ENCODE results near the gene UBE2Q1.

Gene UBE2Q1

GRCh38 chr1:154557939-154558719 lies at the start of gene UBE2Q1:
Gene UBE2Q1 (minus strand): TSS chr1:154558662. CDS start chr1:154558553, 109 bp downstream.
- DNase-seq, result no peak

GRCh38 chr1:154607609-154608396 lies 49.3 kb upstream of the UBE2Q1 start, which contains the start of gene ADAR:
Gene ADAR (minus strand): TSS chr1:154608186. CDS start chr1:154608006, 180 bp downstream.
- peak; percentile 56 to 65 for DNase-seq

DNA sequence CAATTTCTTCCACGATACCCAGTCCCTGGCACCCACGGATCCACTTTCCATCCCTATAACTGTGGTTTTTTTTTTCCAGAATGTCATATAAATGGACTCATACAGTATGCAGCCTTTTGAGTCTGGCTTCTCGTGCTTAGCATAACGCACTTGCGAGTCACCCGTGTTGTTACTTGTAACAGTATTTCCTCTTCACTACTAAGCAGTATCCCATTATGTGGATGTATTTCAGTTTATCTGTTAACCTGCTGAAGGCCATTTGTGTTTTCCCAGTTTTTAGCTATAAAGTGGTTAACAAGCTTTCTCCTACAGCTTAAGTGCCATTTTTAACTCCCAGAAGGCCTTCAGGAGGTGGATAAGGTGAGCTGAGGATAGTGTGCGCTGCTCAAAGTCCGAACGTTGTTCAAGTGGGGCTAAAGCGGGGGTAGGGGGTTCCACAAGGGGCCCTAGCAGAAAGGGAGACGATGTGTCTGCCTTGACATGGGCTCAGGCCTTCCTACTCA lies 48.7 kb upstream of the UBE2Q1 start:
- peak in 1 of 2 experiments; percentile 25 for DNase-seq

DNA sequence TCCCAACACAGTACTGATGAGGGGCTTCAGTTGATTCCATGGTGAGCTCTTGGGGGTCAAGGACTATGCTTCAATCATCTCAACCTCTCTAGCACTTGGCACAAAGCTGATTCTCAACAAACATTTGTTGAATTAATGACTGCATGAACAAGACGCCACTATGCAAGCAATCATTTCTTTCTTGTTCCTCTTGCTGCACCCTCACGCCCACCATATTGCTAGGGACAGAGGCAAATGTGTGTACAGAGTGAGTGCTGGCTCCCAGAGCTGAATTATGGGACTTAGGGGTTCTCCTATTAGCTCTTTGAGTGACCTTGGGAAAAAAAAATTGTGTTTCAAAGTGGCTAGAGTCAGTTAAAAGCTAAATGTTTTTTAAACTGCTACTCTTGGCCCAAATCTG lies 47.1 kb upstream of the UBE2Q1 start:
- DNase-seq, result no peak

GRCh38 chr1:154603317-154603716 lies 44.9 kb upstream of the UBE2Q1 start:
- no peak for DNase-seq

DNA sequence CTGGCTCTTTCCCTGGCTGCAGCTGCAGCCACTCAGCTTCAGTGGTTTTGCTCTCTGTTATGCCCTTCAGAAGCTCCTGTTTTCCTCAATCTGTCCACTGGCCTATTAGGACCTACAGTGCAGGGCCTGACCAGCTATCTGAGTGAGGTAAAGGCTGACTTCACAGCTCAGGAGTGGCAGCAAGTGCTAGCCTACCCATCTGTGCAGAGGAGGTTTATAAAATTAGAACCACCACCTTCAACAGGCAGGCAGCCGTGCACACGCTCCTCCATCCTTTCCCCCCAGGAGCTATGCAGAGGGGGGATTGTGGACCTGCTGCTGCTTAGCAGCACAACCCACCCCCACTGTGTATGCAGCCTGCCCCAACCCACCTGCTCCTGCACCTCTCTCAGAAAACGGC lies 41.2 kb upstream of the UBE2Q1 start:
- no peak for DNase-seq

DNA sequence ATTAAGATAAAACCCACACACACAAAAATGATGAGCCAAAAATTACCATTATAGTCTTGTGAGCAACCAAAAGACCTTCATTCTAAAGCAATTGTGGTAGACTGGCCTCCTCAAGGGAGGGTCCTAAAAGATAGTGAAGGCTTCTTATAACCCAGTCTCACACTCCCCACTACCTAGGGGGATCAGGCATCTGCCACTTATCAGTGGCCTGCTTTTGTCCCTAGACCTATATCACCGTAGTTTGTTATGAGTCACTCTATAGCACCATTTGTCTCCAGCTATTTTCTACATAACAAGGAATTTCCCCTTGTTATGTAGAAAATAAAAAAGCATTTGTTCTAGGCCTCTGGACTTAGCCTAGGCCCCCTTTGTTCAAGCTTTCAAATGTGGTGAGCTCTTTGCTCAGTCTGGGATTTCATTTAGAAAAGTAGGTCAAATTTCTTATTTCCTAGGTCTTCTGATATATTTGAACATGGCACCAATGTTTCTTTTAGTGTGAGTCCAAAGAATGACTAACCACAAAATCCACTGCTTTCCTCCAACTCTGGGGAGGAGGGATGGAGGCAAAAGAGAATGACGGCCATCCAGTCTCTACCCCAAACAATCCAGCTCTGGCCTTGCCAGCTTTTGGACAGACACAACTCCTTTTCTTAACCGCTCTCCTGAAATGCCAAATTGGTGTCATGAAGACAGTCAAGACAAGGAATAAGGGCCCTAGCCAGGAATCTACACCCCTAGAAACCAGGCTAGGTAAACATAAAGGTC lies 40.6 kb upstream of the UBE2Q1 start:
- no peak for DNase-seq

DNA sequence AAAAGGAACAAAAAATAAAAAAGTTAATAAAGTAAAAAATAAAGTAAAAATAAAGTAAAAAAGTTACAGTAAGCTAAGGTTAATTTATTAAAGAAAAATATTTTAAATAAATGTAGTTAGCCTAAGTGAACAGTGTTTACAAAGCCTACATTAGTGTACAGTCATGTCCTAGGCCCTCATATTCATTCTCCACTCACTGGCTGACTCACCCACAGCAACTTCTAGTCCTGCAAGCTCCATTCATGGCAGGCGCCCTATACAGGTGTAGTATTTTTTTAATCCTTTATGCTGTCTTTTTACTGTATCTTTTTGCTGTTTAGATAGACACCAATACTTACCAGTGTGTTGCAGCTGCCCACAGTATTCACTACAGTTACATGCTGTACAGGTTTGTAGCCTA lies 37.2 kb upstream of the UBE2Q1 start:
- no peak for DNase-seq

DNA sequence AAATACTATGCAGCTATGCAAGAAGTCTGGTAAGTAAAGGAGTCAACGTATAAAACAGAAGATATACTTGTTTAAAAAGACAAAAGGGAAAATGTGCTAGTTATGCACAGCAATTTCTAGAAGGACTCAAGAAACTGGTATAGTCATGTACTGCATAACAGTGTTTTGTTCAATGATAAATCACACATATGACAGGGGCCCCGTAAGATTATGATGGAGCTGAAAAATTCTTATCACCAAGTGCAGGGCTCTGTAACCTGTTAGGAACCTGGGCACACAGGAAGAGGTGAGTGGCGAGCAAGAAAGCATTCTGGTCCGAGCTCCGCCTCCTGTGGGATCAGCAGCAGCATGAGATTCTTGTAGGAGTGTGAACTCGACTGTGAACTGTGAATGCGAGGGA lies 36.3 kb upstream of the UBE2Q1 start:
- no peak for DNase-seq

DNA sequence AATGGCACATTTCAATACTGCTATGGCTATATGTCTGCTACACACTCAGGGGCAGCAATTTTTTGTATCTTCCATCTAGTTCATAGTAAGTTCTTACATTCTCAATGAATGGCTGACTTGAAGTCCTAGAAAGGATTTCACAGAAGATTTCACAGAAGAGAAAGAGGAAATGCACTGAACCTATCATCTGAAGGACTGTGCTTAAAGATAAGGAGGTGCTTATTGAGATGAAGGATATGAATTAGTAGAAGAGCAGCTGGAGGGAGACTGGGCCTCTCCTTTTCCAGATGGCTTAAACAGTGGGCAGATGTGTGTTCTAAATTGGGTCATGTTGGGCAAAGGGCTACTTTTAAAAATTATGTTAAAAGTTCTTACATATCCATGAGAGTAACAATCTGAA lies 34.9 kb upstream of the UBE2Q1 start:
- DNase-seq, result no peak

DNA sequence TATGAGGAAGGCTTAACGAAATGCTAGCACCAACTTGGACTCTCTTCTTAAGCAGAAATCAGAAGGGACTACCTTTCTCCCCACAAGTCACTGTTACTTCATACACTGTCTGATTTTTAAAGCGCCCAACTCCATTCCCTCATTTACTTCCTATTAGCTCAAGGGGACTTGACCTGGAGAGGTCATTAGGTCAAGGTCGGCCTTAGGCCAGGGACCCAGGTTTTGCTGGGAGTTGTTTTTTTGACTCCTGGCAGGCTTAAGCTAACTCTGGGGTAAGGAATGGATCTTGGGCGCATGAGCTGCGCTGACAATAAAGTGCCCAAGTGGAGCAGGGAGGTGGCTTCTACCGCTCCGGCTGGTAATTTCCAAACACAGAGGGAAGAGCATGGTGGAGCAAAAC lies 32.7 kb upstream of the UBE2Q1 start:
- no peak for DNase-seq

GRCh38 chr1:154590756-154591155 lies 32.3 kb upstream of the UBE2Q1 start:
- DNase-seq, result no peak

GRCh38 chr1:154589780-154590179 lies 31.3 kb upstream of the UBE2Q1 start:
- no peak for DNase-seq

- no peak for DNase-seq
Observed at GRCh38 chr1:154586641-154587040, 28.2 kb upstream of the UBE2Q1 start.

GRCh38 chr1:154586231-154586630 lies 27.8 kb upstream of the UBE2Q1 start:
- DNase-seq, result no peak

DNA sequence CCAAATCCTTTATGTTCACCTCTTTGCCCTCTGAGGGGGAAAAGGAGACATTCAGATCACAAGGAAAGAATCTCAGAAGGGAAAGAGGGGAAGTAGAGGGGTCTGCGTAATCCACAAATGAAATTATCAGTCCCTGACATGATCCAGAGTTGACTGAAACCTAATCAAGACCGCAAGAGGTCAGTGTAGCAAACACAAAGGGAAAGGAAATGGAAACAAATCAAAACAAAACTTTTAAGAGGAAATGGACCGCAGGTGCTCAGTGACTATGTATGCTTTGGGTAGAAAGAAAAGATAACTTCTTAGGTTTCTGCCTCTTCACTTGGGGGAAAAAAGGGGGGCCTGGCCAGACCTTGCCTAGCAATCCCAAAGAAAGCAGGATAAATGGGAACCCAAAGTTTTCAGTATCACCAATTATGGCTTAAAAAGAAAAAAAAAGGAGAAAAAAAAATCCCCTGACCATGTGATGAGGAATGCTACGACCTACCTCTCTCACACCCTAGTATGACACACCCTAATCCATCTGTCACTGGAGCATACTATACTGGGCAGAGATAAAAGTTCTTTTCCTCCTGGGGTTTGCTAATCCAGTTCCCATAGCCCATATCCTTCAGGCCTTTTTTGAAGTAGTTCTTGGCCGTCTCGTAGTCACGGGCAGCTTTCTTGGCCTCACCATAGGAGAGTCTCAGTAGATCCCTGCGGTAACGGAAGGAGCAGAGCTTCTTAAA lies 26.0 kb upstream of the UBE2Q1 start:
- DNase-seq, result no peak

- peak; percentile 10 to 41 for DNase-seq
Observed at GRCh38 chr1:154583773-154584172, 25.3 kb upstream of the UBE2Q1 start.

- DNase-seq, result no peak
Observed at GRCh38 chr1:154582885-154583284, 24.4 kb upstream of the UBE2Q1 start.

- no peak for DNase-seq
Observed at GRCh38 chr1:154581766-154582165, 23.3 kb upstream of the UBE2Q1 start.

DNA sequence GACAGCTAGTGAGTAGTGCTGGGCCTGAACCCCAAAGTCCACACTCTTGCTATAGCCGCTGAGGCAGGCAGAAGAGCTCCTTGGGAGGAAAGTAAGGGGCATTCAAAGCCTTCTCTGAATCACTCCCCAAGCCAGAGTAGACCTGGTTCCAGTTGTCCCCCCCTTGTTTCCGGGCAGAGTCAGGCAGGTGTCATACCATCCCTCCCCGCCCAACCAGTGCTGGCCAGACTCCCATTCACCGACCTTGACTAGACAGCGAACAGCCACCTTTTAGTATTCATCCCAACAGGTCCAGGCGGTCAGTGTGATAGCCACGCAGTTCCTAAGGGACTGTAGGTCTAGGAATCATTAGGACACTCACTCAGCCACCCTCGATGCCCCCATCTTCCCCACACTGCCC lies 20.9 kb upstream of the UBE2Q1 start:
- no peak for DNase-seq

- no peak for DNase-seq
Observed at GRCh38 chr1:154578058-154578418, 19.6 kb upstream of the UBE2Q1 start.

DNA sequence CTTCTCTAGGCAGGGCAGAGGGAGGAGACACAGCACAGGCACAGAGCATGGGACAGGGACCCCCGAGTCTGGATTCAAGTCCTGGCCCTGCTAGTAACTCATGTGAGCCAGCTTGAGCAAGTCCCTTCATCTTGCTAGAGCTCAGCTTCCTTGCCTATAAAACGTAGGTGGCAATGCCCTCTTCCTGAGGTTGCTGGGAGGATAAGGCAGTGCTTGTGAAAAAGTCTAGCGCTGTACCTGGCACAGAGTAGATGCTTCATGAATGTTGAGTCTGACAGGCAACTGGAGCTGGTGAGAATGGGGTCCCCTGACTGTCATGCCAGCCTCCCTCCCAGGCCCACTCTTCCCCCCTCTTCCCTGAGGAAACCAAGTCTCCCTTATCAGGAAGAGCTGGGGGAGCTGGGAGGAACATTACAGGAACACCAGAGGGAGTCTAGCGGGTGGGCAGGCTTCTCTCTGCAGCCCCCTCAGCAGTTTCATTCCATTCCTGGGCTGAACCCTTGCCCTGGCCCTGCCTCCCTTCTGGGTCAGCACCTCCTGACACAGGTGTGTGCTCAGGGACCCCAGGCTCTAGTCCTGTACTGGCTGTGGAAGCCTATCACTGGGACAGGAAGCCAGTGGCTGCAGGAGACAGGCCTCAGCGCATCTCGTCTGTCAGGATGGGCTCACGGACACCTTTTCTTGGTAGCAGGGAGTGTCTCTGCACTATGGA lies 19.0 kb upstream of the UBE2Q1 start:
- DNase-seq, result no peak
